GM21360 (cell line): ENCODE data around the gene SYTL5.

Experiments used
- ATAC-seq: cut with Tn5 transposase; IDR thresholded peaks from one replicate; pipeline ENCODE4 v1.9.1; 2021; ENCODE audit warnings: mild to moderate bottlenecking, moderate library complexity; ENCODE audit not compliant: unreplicated experiment

The SYTL5 gene

GRCh38 chrX:38138157-38138891 lies 132.0 kb downstream of the SYTL5 start:
- ATAC-seq: no peak

GRCh38 chrX:38138900-38139299 lies 132.5 kb downstream of the SYTL5 start:
- ATAC-seq: no peak

GRCh38 chrX:38142610-38143009 lies 136.3 kb downstream of the SYTL5 start:
- no peak for ATAC-seq

- no peak for ATAC-seq
Observed at GRCh38 chrX:38149016-38149415, 142.7 kb downstream of the SYTL5 start.

- ATAC-seq: no peak
Observed at GRCh38 chrX:38150993-38151392, 144.6 kb downstream of the SYTL5 start.

DNA sequence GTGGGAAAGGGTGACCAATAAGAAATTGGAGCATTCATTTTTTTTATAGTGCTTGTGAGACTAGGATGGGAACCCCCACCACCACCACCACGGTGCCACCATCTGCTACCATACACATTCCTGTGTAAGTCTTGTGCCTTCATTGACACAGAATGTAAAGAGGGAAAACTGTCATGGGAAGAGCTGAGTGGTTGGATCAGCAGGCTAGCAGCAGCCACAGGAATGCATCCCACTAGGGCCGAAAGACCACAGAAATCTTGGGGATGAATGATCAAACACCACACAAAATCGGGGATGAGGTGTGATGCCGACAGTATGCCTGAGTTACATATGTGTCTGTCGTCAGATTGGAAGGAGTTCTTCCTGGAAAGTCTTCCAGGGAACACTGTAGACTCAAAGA lies 145.1 kb downstream of the SYTL5 start:
- no peak for ATAC-seq

- no peak for ATAC-seq
Observed at GRCh38 chrX:38154340-38154739, 148.0 kb downstream of the SYTL5 start.

GRCh38 chrX:38154818-38155217 lies 148.5 kb downstream of the SYTL5 start:
- ATAC-seq: no peak

DNA sequence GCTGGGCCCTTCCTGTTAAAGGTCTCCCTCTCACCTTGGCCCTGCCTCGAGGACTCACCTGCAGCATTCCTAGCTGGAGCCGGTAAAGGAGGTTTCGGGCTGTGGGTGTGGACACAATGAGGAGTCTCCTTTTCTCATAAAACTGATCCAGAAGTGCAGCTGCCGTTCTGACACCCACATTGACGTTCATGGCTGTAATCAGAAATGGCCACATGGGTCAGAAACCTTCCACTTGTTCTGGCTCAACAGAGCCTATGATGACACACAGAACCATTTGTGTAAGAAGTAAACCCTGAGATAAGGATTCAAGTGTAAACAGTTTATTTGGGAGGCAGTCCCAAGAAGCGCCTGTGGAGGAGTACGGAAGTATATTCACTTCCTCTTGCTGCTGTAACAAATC lies 150.5 kb downstream of the SYTL5 start:
- no peak for ATAC-seq

- no peak for ATAC-seq
Observed at GRCh38 chrX:38163193-38163592, 156.8 kb downstream of the SYTL5 start.

- no peak for ATAC-seq
Observed at GRCh38 chrX:38165023-38165422, 158.7 kb downstream of the SYTL5 start.

DNA sequence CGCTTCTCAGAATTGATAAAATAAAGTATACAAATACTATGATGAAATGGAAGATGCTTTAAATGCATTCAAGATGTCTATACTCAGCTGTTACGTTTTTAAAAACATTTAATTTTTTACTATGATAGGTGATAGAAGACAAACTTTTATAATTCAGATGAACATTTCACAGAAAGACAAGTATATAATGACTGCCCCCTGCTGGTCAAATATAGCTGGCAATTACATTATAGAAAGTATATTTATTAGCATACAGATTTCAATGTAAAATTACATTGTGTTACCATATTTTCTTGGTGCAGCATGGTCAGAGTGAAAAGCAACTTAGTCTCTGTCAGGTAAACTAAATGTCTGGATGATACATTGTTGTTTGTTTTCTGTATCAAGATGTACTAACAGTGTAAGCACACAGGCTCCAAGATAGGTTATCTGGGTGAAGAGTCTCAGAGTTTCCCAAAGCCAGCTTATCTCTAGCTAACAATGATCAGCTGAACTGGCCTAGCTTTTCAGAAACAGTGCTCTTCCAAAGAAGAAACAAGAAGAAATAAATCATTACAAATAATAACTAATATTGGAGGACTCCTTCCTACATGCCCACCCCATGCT lies 160.2 kb downstream of the SYTL5 start:
- no peak for ATAC-seq

- ATAC-seq: no peak
Observed at GRCh38 chrX:38170556-38170955, 164.2 kb downstream of the SYTL5 start.

GRCh38 chrX:38172596-38172995 lies 166.2 kb downstream of the SYTL5 start:
- ATAC-seq: no peak

GRCh38 chrX:38175139-38175538 lies 168.8 kb downstream of the SYTL5 start:
- peak; percentile 57 for ATAC-seq

- ATAC-seq: no peak
Observed at GRCh38 chrX:38178396-38178795, 172.0 kb downstream of the SYTL5 start.
